LNCAP (cell line): ENCODE measurements around the gene RRP7A.

Experiments
- CTCF ChIP-seq: fragments of 450-650 bp; IDR thresholded peaks from 2 replicates; pipeline ENCODE4 v1.5.1; 2017; ENCODE audit warnings: mild to moderate bottlenecking

The RRP7A gene

GRCh38 chr22:42461511-42461910 is 58.1 kb downstream of the RRP7A start:
- no peak for TF ChIP-seq CTCF
